Measurements from ENCODE around the gene NCKAP1.

The NCKAP1 gene

DNA sequence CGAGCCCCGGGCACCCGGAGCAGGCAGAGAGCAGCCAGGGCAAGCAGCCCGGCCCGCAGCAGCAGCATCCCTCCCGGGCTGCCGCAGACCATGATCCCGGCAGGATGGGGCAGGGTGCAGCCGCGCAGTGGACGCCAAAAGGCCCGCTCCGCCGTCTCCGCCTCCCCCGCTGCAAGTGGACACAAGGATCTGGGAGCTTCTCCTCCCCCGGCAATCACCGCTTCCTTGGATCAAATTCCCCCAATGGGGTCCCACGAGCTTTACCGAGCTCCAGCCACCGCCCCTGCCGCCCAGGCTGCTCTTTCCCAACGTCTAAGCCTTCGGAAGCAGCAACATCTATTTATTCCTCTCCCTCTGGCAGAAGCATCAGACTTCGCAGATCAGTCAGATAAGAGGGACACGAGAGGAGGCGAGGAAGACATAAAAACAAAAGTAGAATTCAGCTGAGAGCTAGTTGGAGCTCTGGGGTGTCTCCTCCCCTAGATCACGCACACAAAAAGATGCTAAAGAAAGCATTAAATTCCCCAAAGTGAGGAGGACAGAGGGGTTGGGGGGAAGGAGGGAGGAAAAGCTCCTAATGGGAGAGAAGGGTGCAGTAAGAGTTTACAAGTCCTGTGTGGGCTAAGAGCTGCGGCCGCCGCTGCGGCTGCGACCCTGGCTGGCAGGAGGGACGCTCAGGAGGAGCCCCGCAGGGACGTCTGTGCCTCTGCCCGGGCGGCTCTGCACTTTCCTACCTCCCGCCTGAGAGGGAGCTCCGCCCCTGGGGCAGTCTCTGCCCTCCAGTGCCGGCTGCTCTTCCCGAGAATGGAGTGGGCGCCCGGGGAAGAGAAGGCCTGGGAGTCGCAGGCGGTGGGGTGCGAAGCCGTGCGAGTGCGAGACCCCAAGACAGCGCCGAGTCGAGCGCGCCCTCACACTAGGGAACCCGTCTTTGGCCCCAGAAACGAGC is 171.5 kb downstream of the NCKAP1 start, which contains the start of gene FRZB:
Gene FRZB (minus strand): TSS at position 177 of the 946 bp plus-strand sequence. CDS start 85 bp downstream, at position 92.
- Histone ChIP-seq H3K9me3 (ENCODE audit: insufficient read depth, low read depth, low read length) (no peaks in the 10 kb centered on the region), H3K4me1 (ENCODE audit: insufficient read depth, low read length) (peaks cover 20% of the 10 kb centered on the region), H3K27me3 (ENCODE audit: insufficient read depth, low read length) (peaks cover 39% of the 10 kb centered on the region), H3K27ac (ENCODE audit: low read depth, low read length) (no peak within 1 kb of the TSS), H3K36me3 (ENCODE audit: insufficient read depth, low read length) (no peaks in the 10 kb centered on the region), H3K9ac (ENCODE audit: low read depth, low read length) (peak within 1 kb of the TSS; percentile 32), H3K4me3 (ENCODE audit: low read length) (peak within 1 kb of the TSS; percentile 80)
- 1% methylated on average over 57 of the region's 57 CpGs for WGBS

DNA sequence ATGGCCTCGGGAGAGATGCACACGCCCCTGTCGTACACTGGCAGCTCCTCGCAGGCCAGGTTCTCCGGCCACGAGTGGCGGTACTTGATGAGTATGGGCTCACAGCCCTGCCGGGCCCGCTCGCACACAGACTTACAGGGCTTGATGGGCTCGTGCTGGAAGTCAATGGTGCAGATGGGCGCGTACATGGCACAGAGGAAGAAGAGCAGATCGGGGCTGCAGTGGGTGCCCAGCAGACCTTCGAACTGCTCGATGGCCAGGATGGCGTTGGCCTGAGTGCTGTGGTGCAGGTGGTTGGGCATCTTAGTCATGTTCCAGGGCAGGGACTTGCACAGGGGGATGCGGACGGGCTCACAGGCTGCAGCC is 172.2 kb downstream of the NCKAP1 start:
- Histone ChIP-seq H3K27me3 (ENCODE audit: insufficient read depth, low read length) (peaks cover 39% of the 10 kb centered on the region), H3K36me3 (ENCODE audit: insufficient read depth, low read length) (no peaks in the 10 kb centered on the region), H3K4me3 (ENCODE audit: low read length) (peak overlapping the region; percentile 80), H3K27ac (ENCODE audit: low read depth, low read length) (no peak overlapping the region), H3K9ac (ENCODE audit: low read depth, low read length) (peak overlapping the region; percentile 32; the same call in 1 of the 2 replicates), H3K4me1 (ENCODE audit: insufficient read depth, low read length) (peaks cover 20% of the 10 kb centered on the region), H3K9me3 (ENCODE audit: insufficient read depth, low read depth, low read length) (no peaks in the 10 kb centered on the region)
- WGBS, result 10% methylated on average over 19 of the region's 19 CpGs

DNA sequence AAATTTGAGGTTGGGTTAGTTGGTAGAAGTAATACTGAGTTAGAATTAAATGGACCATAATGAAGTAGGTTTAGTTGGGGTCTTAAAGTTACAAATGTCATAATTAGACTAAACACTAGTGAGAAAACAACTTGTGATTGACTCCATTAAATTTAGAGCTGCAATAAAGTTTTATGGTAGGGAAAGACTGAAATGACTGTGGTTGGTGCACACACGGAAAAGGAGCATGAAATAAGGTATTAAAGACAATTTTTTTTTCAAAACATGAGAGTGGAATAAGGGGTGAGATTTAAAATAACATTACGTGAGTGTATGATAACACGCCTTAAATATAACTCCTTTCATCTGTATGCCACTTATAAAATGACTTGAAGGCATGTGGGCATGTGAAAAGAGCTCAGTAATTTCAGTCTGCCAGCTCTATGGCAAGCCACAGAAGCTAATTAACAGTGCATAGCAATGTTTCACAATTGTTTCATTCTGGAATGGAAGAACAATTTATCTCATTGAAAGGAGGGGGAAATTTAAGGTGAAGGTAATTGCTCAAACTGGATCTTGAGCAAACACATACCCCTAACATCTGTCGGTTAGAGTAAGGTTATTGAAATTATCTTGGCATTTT is 173.2 kb downstream of the NCKAP1 start:
- Histone ChIP-seq H3K27ac (ENCODE audit: low read depth, low read length) (no peak overlapping the region), H3K27me3 (ENCODE audit: insufficient read depth, low read length) (peaks cover 39% of the 10 kb centered on the region), H3K9me3 (ENCODE audit: insufficient read depth, low read depth, low read length) (no peaks in the 10 kb centered on the region), H3K9ac (ENCODE audit: low read depth, low read length) (no peak overlapping the region), H3K36me3 (ENCODE audit: insufficient read depth, low read length) (no peaks in the 10 kb centered on the region), H3K4me3 (ENCODE audit: low read length) (peak overlapping the region; percentile 80; the same call in 1 of the 2 replicates), H3K4me1 (ENCODE audit: insufficient read depth, low read length) (peaks cover 20% of the 10 kb centered on the region)
- 89% methylated on average over 3 of the region's 4 CpGs for WGBS

DNA sequence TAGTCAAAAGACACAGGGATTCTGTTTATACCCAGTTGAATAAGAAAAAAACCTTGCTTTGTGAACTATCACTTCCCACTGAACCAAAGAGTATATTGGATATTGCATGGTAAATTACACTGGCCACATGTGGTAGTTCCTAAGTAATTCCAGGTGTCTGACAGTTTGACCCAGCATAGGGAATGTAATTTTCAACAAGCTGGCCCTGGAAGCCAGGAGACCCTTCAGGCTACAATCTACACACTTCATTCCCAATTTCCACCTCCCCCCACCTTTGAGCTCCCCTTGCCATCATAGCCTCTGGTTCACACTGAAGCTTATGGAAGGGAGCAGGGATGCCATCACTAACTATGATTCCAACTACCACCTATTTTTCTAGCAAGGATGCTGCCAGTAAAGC is 174.6 kb downstream of the NCKAP1 start:
- H3K4me3 ChIP-seq (ENCODE audit: low read length), result no peak overlapping the region
- no peaks in the 10 kb centered on the region for H3K36me3 ChIP-seq (ENCODE audit: insufficient read depth, low read length)
- H3K27ac ChIP-seq (ENCODE audit: low read depth, low read length), result no peak overlapping the region
- peaks cover 17% of the 10 kb centered on the region for H3K4me1 ChIP-seq (ENCODE audit: insufficient read depth, low read length)
- no peak overlapping the region for H3K9ac ChIP-seq (ENCODE audit: low read depth, low read length)
- H3K9me3 ChIP-seq (ENCODE audit: insufficient read depth, low read depth, low read length), result no peaks in the 10 kb centered on the region
- peaks cover 39% of the 10 kb centered on the region for H3K27me3 ChIP-seq (ENCODE audit: insufficient read depth, low read length)

DNA sequence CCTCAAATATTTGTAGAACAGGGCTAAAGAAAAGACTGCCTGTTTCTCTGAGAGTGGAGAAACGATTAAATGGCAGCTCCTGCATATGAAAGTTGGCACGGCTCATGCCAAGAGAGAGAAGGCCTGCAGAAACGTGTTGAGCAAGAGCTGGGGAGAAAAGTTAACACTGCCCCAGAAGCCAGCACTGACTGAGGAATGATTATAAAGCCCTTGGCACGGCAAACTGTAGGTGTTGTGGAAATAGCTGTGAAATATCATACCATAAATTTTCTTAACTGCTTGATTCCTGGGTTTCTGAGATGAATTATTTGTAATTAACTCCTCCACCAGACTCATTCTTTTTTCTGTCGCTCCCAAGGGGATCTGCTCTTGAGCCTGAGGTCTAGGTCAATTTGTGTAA is 176.2 kb downstream of the NCKAP1 start:
- Histone ChIP-seq H3K4me3 (ENCODE audit: low read length) (no peak overlapping the region), H3K9me3 (ENCODE audit: insufficient read depth, low read depth, low read length) (no peaks in the 10 kb centered on the region), H3K27ac (ENCODE audit: low read depth, low read length) (no peak overlapping the region), H3K4me1 (ENCODE audit: insufficient read depth, low read length) (peaks cover 7% of the 10 kb centered on the region; the same call in 1 of the 2 replicates), H3K36me3 (ENCODE audit: insufficient read depth, low read length) (no peaks in the 10 kb centered on the region), H3K27me3 (ENCODE audit: insufficient read depth, low read length) (peaks cover 34% of the 10 kb centered on the region), H3K9ac (ENCODE audit: low read depth, low read length) (no peak overlapping the region)
- 90% methylated on average over 3 of the region's 5 CpGs for WGBS

DNA sequence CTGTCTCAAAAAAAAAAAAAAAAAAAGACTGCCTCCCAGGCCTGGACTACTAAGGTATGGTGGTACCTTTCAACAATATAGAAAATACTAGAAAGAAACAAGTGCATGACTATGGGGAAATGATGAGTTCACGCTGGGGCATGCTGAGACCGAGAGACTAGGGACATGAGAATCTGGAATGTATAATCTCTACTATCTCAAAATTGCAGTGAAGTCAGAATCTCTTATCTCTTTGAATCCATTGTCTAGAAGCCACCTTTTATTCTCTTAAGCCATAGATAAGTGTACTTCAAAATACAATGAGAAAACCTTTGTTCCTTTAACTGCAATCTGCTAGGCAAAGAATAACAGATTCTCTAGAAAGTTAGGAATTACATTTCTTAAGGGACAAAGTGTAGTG is 177.4 kb downstream of the NCKAP1 start:
- no peak overlapping the region for H3K4me3 ChIP-seq (ENCODE audit: low read length)
- H3K4me1 ChIP-seq (ENCODE audit: insufficient read depth, low read length), result peaks cover 6% of the 10 kb centered on the region; the same call in 1 of the 2 replicates
- no peaks in the 10 kb centered on the region for H3K36me3 ChIP-seq (ENCODE audit: insufficient read depth, low read length)
- no peaks in the 10 kb centered on the region for H3K9me3 ChIP-seq (ENCODE audit: insufficient read depth, low read depth, low read length)
- no peak overlapping the region for H3K9ac ChIP-seq (ENCODE audit: low read depth, low read length)
- no peak overlapping the region for H3K27ac ChIP-seq (ENCODE audit: low read depth, low read length)
- WGBS, result 100% methylated on average over 2 of the region's 2 CpGs
- H3K27me3 ChIP-seq (ENCODE audit: insufficient read depth, low read length), result peaks cover 21% of the 10 kb centered on the region

All from HUES64 (cell line).